Mammary epithelial cell (primary cell): Measurements from ENCODE around the gene CDC37.

Experiments used
- EZH2 ChIP-seq: IDR thresholded peaks from 2 replicates; pipeline ENCODE4 v1.6.1; 2012; ENCODE audit warnings: low read length, inconsistent platforms, borderline replicate concordance
- TF ChIP-seq, protein P1 (sequence below), 2 donors: IDR thresholded peaks in 1 of 2; conservative IDR thresholded peaks in 1 of 2; 2 replicates each; pipeline ENCODE4 v1.5.1; 2011 to 2012; ENCODE audit warnings: inconsistent platforms in 2 of 2, low read length in 2 of 2, mild to moderate bottlenecking in 2 of 2, control low read depth in 1 of 2, low read depth in 1 of 2; ENCODE audit not compliant: insufficient read depth in 1 of 2; ENCODE audit errors: extremely low read depth in 1 of 2

DNA sequence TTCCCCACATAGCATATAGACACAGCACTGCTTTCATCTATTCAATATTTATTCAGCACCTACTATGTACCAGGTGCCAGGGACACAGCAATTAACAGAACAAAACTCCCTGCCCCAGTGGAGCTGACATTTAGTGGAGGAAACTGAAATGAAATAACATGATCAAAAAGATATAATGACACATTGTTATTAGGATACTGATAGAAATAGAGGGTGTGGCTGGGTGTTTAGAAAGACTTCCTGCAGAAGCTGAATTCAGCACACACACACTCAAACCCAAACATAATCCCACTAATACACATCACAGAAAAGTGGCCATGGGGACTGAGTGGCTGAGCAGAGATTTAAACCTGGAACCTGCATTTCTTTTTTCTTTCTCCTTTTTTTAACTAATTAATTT lies 3.8 kb upstream of the CDC37 start:
- TF ChIP-seq, protein P1, sequence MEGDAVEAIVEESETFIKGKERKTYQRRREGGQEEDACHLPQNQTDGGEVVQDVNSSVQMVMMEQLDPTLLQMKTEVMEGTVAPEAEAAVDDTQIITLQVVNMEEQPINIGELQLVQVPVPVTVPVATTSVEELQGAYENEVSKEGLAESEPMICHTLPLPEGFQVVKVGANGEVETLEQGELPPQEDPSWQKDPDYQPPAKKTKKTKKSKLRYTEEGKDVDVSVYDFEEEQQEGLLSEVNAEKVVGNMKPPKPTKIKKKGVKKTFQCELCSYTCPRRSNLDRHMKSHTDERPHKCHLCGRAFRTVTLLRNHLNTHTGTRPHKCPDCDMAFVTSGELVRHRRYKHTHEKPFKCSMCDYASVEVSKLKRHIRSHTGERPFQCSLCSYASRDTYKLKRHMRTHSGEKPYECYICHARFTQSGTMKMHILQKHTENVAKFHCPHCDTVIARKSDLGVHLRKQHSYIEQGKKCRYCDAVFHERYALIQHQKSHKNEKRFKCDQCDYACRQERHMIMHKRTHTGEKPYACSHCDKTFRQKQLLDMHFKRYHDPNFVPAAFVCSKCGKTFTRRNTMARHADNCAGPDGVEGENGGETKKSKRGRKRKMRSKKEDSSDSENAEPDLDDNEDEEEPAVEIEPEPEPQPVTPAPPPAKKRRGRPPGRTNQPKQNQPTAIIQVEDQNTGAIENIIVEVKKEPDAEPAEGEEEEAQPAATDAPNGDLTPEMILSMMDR (conservative IDR thresholded peaks at IDR 0.05 in 1 of 2, IDR thresholded peaks at IDR 0.05 in 1 of 2; ENCODE audit: extremely low read depth in 1 of 2, insufficient read depth in 1 of 2, low read depth in 1 of 2, low read length in 2 of 2) = no peak
- TF ChIP-seq EZH2 = no peak
